Liver (tissue), 9 donors: Measurements from ENCODE around the gene ZNF709. TPM values are rescaled to one million over a fixed set of nuclear protein-coding genes. Genes with fewer than 3 reads are reported as not detected.
A peak's percentile ranks its signal among the peaks of the same experiment; 100 is the strongest.

Experiments used
- DNase-seq: peaks from one replicate; pipeline ENCODE4 v3.0.0-alpha.2; 2017; ENCODE audit warnings: low spot score
- H3K27ac ChIP-seq, 2 donors: one replicate each; pipeline ENCODE4 v1.7.0; 2013; ENCODE audit warnings: inconsistent platforms in 2 of 2, low read length in 2 of 2, control low read depth in 1 of 2, low read depth in 1 of 2, mild to moderate bottlenecking in 1 of 2
- H3K27me3 ChIP-seq, 4 donors: one replicate each; pipeline versions ENCODE4 v1.6.1 to v1.7.0; 2013; ENCODE audit warnings: low read length in 3 of 4, inconsistent platforms in 1 of 4, mild to moderate bottlenecking in 1 of 4, moderate library complexity in 1 of 4; ENCODE audit not compliant: control insufficient read depth in 4 of 4, insufficient read depth in 4 of 4
- H3K36me3 ChIP-seq, 4 donors: one replicate each; pipeline versions ENCODE4 v1.6.1 to v1.7.0; 2013; ENCODE audit warnings: low read length in 3 of 4, mild to moderate bottlenecking in 3 of 4, low read depth in 1 of 4, moderate library complexity in 1 of 4; ENCODE audit not compliant: control insufficient read depth in 4 of 4, insufficient read depth in 3 of 4
- H3K4me1 ChIP-seq, 4 donors: one replicate each; pipeline versions ENCODE4 v1.6.1 to v1.7.0; 2013; ENCODE audit warnings: low read length in 3 of 4, mild to moderate bottlenecking in 3 of 4, moderate library complexity in 1 of 4; ENCODE audit not compliant: control insufficient read depth in 4 of 4, insufficient read depth in 4 of 4
- H3K4me3 ChIP-seq, 3 donors: one replicate each; pipeline versions ENCODE4 v1.6.1 to v1.7.0; 2013; ENCODE audit warnings: low read length in 3 of 3, control low read depth in 1 of 3, low read depth in 1 of 3, mild to moderate bottlenecking in 1 of 3
- H3K9ac ChIP-seq, 2 donors: one replicate each; pipeline ENCODE4 v1.7.0; 2013; ENCODE audit warnings: low read length in 2 of 2, mild to moderate bottlenecking in 2 of 2, moderate library complexity in 2 of 2, control low read depth in 1 of 2, low read depth in 1 of 2
- H3K9me3 ChIP-seq, 4 donors: one replicate each; pipeline versions ENCODE4 v1.6.1 to v1.7.0; 2013; ENCODE audit warnings: low read length in 3 of 4; ENCODE audit not compliant: control insufficient read depth in 4 of 4
- ATF3 ChIP-seq: IDR thresholded peaks from 2 replicates; pipeline ENCODE4 v1.6.1; 2016; ENCODE audit warnings: antibody characterized with exemption
- CTCF ChIP-seq: fragments of 150-350 bp; IDR thresholded peaks from 2 replicates; pipeline ENCODE4 v1.5.1; 2017; ENCODE audit warnings: improper control_type of control experiment, low read depth, low read length; ENCODE audit not compliant: missing input control
- EGR1 ChIP-seq, 2 donors: IDR thresholded peaks; 2 replicates each; pipeline ENCODE4 v1.6.1; 2016 to 2018; ENCODE audit warnings: antibody characterized with exemption in 2 of 2, low read depth in 2 of 2
- FOXA1 ChIP-seq: IDR thresholded peaks from 2 replicates; pipeline ENCODE4 v1.6.1; 2016; ENCODE audit warnings: antibody characterized with exemption
- FOXA2 ChIP-seq: IDR thresholded peaks from 2 replicates; pipeline ENCODE4 v1.6.1; 2016; ENCODE audit warnings: antibody characterized with exemption
- GABPA ChIP-seq, 2 donors: IDR thresholded peaks in 1 of 2; conservative IDR thresholded peaks in 1 of 2; 2 replicates each; pipeline ENCODE4 v1.6.1; 2016; ENCODE audit warnings: antibody characterized with exemption in 2 of 2, mild to moderate bottlenecking in 1 of 2, moderate library complexity in 1 of 2
- HNF4A ChIP-seq, 2 donors: conservative IDR thresholded peaks; 2 replicates each; pipeline ENCODE4 v1.6.1; 2016; ENCODE audit warnings: antibody characterized with exemption in 2 of 2, mild to moderate bottlenecking in 2 of 2
- HNF4G ChIP-seq: IDR thresholded peaks from 2 replicates; pipeline ENCODE4 v1.6.1; 2016; ENCODE audit warnings: antibody characterized with exemption
- JUND ChIP-seq, 2 donors: IDR thresholded peaks; 2 replicates each; pipeline ENCODE4 v1.6.1; 2016; ENCODE audit warnings: antibody characterized with exemption in 2 of 2
- MAX ChIP-seq: IDR thresholded peaks from 2 replicates; pipeline ENCODE4 v1.6.1; 2016; ENCODE audit warnings: antibody characterized with exemption
- NR2F2 ChIP-seq: IDR thresholded peaks from 2 replicates; pipeline ENCODE4 v1.6.1; 2016; ENCODE audit warnings: antibody characterized with exemption
- RAD21 ChIP-seq, 2 donors: IDR thresholded peaks; 2 replicates each; pipeline ENCODE4 v1.6.1; 2016; ENCODE audit warnings: antibody characterized with exemption in 2 of 2, mild to moderate bottlenecking in 2 of 2
- REST ChIP-seq: IDR thresholded peaks from 2 replicates; pipeline ENCODE4 v1.6.1; 2016; ENCODE audit warnings: antibody characterized with exemption, mild to moderate bottlenecking
- RXRA ChIP-seq, 2 donors: IDR thresholded peaks; 2 replicates each; pipeline ENCODE4 v1.6.1; 2017 to 2018; ENCODE audit warnings: antibody characterized with exemption in 2 of 2, mild to moderate bottlenecking in 1 of 2
- SP1 ChIP-seq: IDR thresholded peaks from 2 replicates; pipeline ENCODE4 v1.6.1; 2018; ENCODE audit warnings: antibody characterized with exemption, mild to moderate bottlenecking
- TAF1 ChIP-seq: conservative IDR thresholded peaks from 2 replicates; pipeline ENCODE4 v1.6.1; 2016; ENCODE audit warnings: antibody characterized with exemption, mild to moderate bottlenecking
- YY1 ChIP-seq: IDR thresholded peaks from 2 replicates; pipeline ENCODE4 v1.6.1; 2016; ENCODE audit warnings: antibody characterized with exemption, mild to moderate bottlenecking
- ZBTB33 ChIP-seq: IDR thresholded peaks from 2 replicates; pipeline ENCODE4 v1.6.1; 2016; ENCODE audit warnings: antibody characterized with exemption
- WGBS: extraction: QIAGEN DNeasy Blood & Tissue Kit; methylation state at CpG from one replicate; pipeline ENCODE4 v1.1.7; 2013; 5-methylcytosine and 5-hydroxymethylcytosine counted together
- polyA plus RNA-seq, 2 donors: library from polyadenylated mRNA; stranded (reverse) in 1 of 2; unstranded in 1 of 2; fragments of 200-250 nt in 1 of 2; fragments of >200 nt in 1 of 2; fragmentation: Nextera tagmentation in 1 of 2; extraction: Ambion mirVana in 1 of 2; gene quantifications; one replicate each; pipeline versions ENCODE4 v1.2.1 to v1.2.3, GENCODE V29; 2013 to 2015
- total RNA-seq, 2 donors: library from RNA; depleted of rRNA; stranded (reverse); fragments of >200 nt; gene quantifications; one replicate each; pipeline ENCODE4 v1.2.3, GENCODE V29; 2014
- donor health status: healthy.
- donor health status: healthy.
- donor health status: healthy.
- donor health status: healthy.
- donor health status: healthy.

Gene ZNF709
- total and polyA plus RNA-seq, 4 donors = 0.24 to 1.9 (median 0.79) TPM

GRCh38 chr19:12440541-12441316 lies 43.9 kb downstream of the ZNF709 start, which contains the start of gene ZNF443:
Gene ZNF443, minus strand, starts transcription at chr19:12441021. Its CDS starts 107 bp downstream, at chr19:12440914.
- peak; percentile 100 for DNase-seq
- Histone ChIP-seq H3K36me3 (no peaks in the 10 kb centered on the region), H3K27me3 (no peaks in the 10 kb centered on the region), H3K9me3 (no peaks in the 10 kb centered on the region), H3K27ac (peak within 1 kb of the TSS; percentile 63 to 69), H3K4me3 (peak within 1 kb of the TSS; percentile 76 to 88 (median 82)), H3K4me1 (no peaks in the 10 kb centered on the region), H3K9ac (peak within 1 kb of the TSS; percentile 24 to 44)
- under 1% methylated on average over 59 of the region's 59 CpGs for WGBS
- TF ChIP-seq EGR1 (IDR thresholded peaks at IDR 0.05; ENCODE audit: low read depth in 2 of 2) (peak in 1 of 2 donors; percentile 71), GABPA (IDR thresholded peaks at IDR 0.05 in 1 of 2, conservative IDR thresholded peaks at IDR 0.05 in 1 of 2) (peak; percentile 41 to 90), ATF3 (no peak), HNF4G (no peak), RXRA (IDR thresholded peaks at IDR 0.05) (peak in 1 of 2 donors; percentile 57), CTCF (no peak), SP1 (peak; percentile 92), TAF1 (peak; percentile 39), YY1 (peak; percentile 59), JUND (IDR thresholded peaks at IDR 0.05) (peak; percentile 16 to 28), HNF4A (conservative IDR thresholded peaks at IDR 0.05) (peak; percentile 65 to 79), ZBTB33 (peak; percentile 42), NR2F2 (peak; percentile 38), MAX (peak; percentile 84), FOXA1 (no peak), REST (no peak), RAD21 (IDR thresholded peaks at IDR 0.05) (peak in 1 of 2 donors; percentile 53), FOXA2 (no peak)
